H9 (cell line): ENCODE results near the gene TMEM183A. TPM values are rescaled to one million over a fixed set of nuclear protein-coding genes. Genes with fewer than 3 reads are reported as not detected.

Experiments
- DNase-seq: peaks from one replicate; pipeline ENCODE4 v3.0.0-alpha.2; 2017
- H2AFZ ChIP-seq: one replicate; pipeline ENCODE4 v1.6.1; 2013; ENCODE audit warnings: mild to moderate bottlenecking, low read length, control low read depth, moderate library complexity
- H2AK5ac ChIP-seq: 2 replicates; pipeline ENCODE4 v1.6.1; 2013; ENCODE audit warnings: low read length, control low read depth, mixed read lengths; ENCODE audit not compliant: insufficient read length
- H2BK120ac ChIP-seq: one replicate; pipeline ENCODE4 v1.6.1; 2013; ENCODE audit warnings: low read depth, mild to moderate bottlenecking, low read length, control low read depth, inconsistent platforms; ENCODE audit not compliant: poor library complexity, severe bottlenecking
- H2BK12ac ChIP-seq: 2 replicates; pipeline ENCODE4 v1.6.1; 2013; ENCODE audit warnings: low read length, control low read depth, mixed read lengths, low read depth; ENCODE audit not compliant: insufficient read length
- H2BK15ac ChIP-seq: 2 replicates; pipeline ENCODE4 v1.6.1; 2013; ENCODE audit warnings: low read depth, low read length, control low read depth
- H2BK20ac ChIP-seq: one replicate; pipeline ENCODE4 v1.6.1; 2013; ENCODE audit warnings: low read depth, mild to moderate bottlenecking, low read length, control low read depth, inconsistent platforms; ENCODE audit not compliant: poor library complexity, severe bottlenecking
- H2BK5ac ChIP-seq: 2 replicates; pipeline ENCODE4 v1.6.1; 2013; ENCODE audit warnings: low read length, control low read depth, mixed read lengths; ENCODE audit not compliant: insufficient read length
- H3K14ac ChIP-seq: 2 replicates; pipeline ENCODE4 v1.6.1; 2013; ENCODE audit warnings: low read length, control low read depth; ENCODE audit not compliant: insufficient read depth
- H3K18ac ChIP-seq: 2 replicates; pipeline ENCODE4 v1.6.1; 2013; ENCODE audit warnings: low read depth, mild to moderate bottlenecking, mixed read lengths, low read length, control low read depth; ENCODE audit not compliant: insufficient read length
- H3K23ac ChIP-seq: 2 replicates; pipeline ENCODE4 v1.6.1; 2013; ENCODE audit warnings: low read length, control low read depth, mixed read lengths, low read depth; ENCODE audit not compliant: insufficient read length
- H3K23me2 ChIP-seq: 2 replicates; pipeline ENCODE4 v1.6.1; 2013; ENCODE audit warnings: low read depth, mild to moderate bottlenecking, mixed read lengths, low read length, control low read depth; ENCODE audit not compliant: insufficient read length, poor library complexity, severe bottlenecking
- H3K27ac ChIP-seq: 2 replicates; pipeline ENCODE4 v1.5.1; 2013; ENCODE audit warnings: low read length, control low read depth, mixed read lengths, low read depth; ENCODE audit not compliant: insufficient read length
- H3K27me3 ChIP-seq: 2 replicates; pipeline ENCODE4 v1.6.1; 2013; ENCODE audit warnings: low read length, control low read depth, inconsistent platforms; ENCODE audit not compliant: insufficient read depth
- H3K4ac ChIP-seq: 2 replicates; pipeline ENCODE4 v1.6.1; 2013; ENCODE audit warnings: low read depth, mild to moderate bottlenecking, control low read depth, inconsistent platforms, low read length, moderate library complexity
- H3K4me1 ChIP-seq: 2 replicates; pipeline ENCODE4 v1.6.1; 2013; ENCODE audit warnings: low read length, control low read depth, inconsistent platforms; ENCODE audit not compliant: insufficient read depth
- H3K4me2 ChIP-seq: 2 replicates; pipeline ENCODE4 v1.6.1; 2013; ENCODE audit warnings: low read length, control low read depth, mixed read lengths; ENCODE audit not compliant: insufficient read length, insufficient read depth
- H3K56ac ChIP-seq: 2 replicates; pipeline ENCODE4 v1.6.1; 2013; ENCODE audit warnings: low read depth, mild to moderate bottlenecking, mixed read lengths, low read length, control low read depth; ENCODE audit not compliant: insufficient read length
- H3K79me1 ChIP-seq: 2 replicates; pipeline ENCODE4 v1.6.1; 2013; ENCODE audit warnings: low read depth, mild to moderate bottlenecking, moderate library complexity, low read length, control low read depth, inconsistent platforms; ENCODE audit not compliant: insufficient read depth, poor library complexity, severe bottlenecking
- H3K79me2 ChIP-seq: 2 replicates; pipeline ENCODE4 v1.6.1; 2013; ENCODE audit warnings: low read length, control low read depth, inconsistent platforms; ENCODE audit not compliant: insufficient read depth
- H3K9ac ChIP-seq: 2 replicates; pipeline ENCODE4 v1.6.1; 2013; ENCODE audit warnings: low read length, control low read depth, mixed read lengths; ENCODE audit not compliant: insufficient read length; ENCODE audit errors: extremely low read depth
- H3K9me3 ChIP-seq: one replicate; pipeline ENCODE4 v1.6.1; 2013; ENCODE audit warnings: low read depth, low read length, inconsistent platforms; ENCODE audit not compliant: control insufficient read depth
- H3T11ph ChIP-seq: one replicate; pipeline ENCODE4 v1.6.1; 2013; ENCODE audit warnings: mild to moderate bottlenecking, low read length, control low read depth, inconsistent platforms
- H4K20me1 ChIP-seq: one replicate; pipeline ENCODE4 v1.6.1; 2013; ENCODE audit not compliant: control insufficient read depth, insufficient read length, insufficient read depth
- H4K5ac ChIP-seq: 2 replicates; pipeline ENCODE4 v1.6.1; 2013; ENCODE audit warnings: low read depth, mild to moderate bottlenecking, mixed read lengths, low read length, control low read depth; ENCODE audit not compliant: insufficient read length
- H4K8ac ChIP-seq: replicated peaks from 2 replicates; pipeline ENCODE4 v1.6.1; 2013; ENCODE audit warnings: low read length, control low read depth, mixed read lengths, low read depth; ENCODE audit not compliant: insufficient read length
- H4K91ac ChIP-seq: 2 replicates; pipeline ENCODE4 v1.6.1; 2013; ENCODE audit warnings: low read depth, mild to moderate bottlenecking, moderate library complexity, mixed read lengths, low read length, control low read depth; ENCODE audit not compliant: insufficient read length
- H3K27ac Mint-ChIP-seq, 3 experiments: 2 replicates in 2 of 3; 3 replicates in 1 of 3; pipeline ENCODE4 v1.8.0; 2020 to 2021; ENCODE audit warnings: mixed read lengths in 3 of 3, mild to moderate bottlenecking in 1 of 3, moderate library complexity in 1 of 3
- H3K27me3 Mint-ChIP-seq: 2 replicates; pipeline ENCODE4 v1.8.0; 2021; ENCODE audit warnings: low read depth, mild to moderate bottlenecking, moderate library complexity, mixed read lengths
- H3K36me3 Mint-ChIP-seq, 3 experiments: 2 replicates in 2 of 3; 3 replicates in 1 of 3; pipeline ENCODE4 v1.8.0; 2020 to 2021; ENCODE audit warnings: low read depth in 3 of 3, mixed read lengths in 3 of 3; ENCODE audit not compliant: insufficient read depth in 1 of 3
- H3K4me1 Mint-ChIP-seq, 2 experiments: 2 replicates each; pipeline ENCODE4 v1.8.0; 2020; ENCODE audit warnings: mixed read lengths in 2 of 2
- H3K4me3 Mint-ChIP-seq, 2 experiments: 2 replicates in 1 of 2; 3 replicates in 1 of 2; pipeline ENCODE4 v1.8.0; 2020 to 2021; ENCODE audit warnings: mild to moderate bottlenecking in 2 of 2, mixed read lengths in 2 of 2, moderate library complexity in 1 of 2
- H3K9me3 Mint-ChIP-seq, 2 experiments: 2 replicates in 1 of 2; 3 replicates in 1 of 2; pipeline ENCODE4 v1.8.0; 2020; ENCODE audit warnings: mild to moderate bottlenecking in 2 of 2, mixed read lengths in 2 of 2, moderate library complexity in 1 of 2
- WGBS: extraction: QIAGEN DNeasy Blood & Tissue Kit; methylation state at CpG from one replicate; pipeline ENCODE4 v1.1.7; 2013; ENCODE audit warnings: missing lambda C conversion rate, low lambda C conversion rate, mixed read lengths; ENCODE audit not compliant: insufficient read length; ENCODE audit errors: extremely low coverage; 5-methylcytosine and 5-hydroxymethylcytosine counted together
- total RNA-seq: library from RNA; stranded (reverse); gene quantifications from 2 replicates; pipeline ENCODE4 v1.2.1, GENCODE V29; 2021
- TF ChIP-seq, protein P1 (sequence below): fragments of 200-600 bp; sonication (generic); conservative IDR thresholded peaks from 3 replicates; pipeline ENCODE4 v1.8.0; 2021; ENCODE audit warnings: antibody characterized with exemption, mild to moderate bottlenecking

The TMEM183A gene
- total RNA-seq, 1 experiment from 2014 or later, result 93.4 TPM

DNA sequence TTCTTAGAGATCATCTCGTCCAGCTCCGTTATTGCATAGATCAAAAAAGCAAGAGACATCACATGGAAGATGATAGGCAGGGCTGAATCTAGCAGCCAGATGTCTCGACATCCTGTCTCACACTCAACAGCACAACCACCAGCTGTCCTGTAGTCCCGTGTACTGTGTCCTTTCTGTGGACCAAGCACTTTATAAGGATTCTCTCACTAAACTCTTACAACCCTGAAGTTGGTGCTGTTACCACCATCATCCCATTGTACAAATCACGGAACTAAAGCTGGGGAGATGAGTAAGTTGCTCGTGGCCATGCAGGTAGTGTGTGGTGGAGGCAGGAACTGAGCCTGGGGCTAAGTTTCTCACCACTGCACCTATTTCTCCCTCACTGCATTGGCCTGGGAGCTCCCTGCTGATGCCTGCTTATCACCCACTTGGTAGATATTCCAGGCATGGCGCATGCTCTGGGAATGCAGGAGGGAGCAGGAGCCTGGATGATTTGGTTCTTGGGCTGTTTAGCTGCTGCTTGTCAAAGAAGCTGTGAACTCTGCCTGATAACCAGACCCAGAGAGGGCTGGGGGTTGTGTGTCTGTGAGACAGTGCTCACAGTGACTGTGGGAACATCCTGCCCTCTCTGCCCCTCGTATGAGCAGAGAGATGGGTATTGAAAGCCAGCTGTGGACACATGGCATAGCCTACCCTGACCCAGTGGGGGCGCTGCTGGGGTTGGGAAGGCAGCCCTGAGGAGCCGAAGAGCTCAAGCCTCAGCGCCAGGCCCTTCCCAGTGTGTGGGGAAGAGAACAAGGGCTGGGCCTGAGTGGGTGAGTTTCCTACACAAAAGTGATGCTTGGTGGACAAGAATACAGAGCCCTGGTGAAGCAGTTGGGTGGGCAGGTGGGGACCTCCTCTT is 32.7 kb downstream of the TMEM183A start:
- Mint-ChIP-seq H3K27me3 (peaks cover 2% of the 10 kb centered on the region), H3K9me3 (no peaks in the 10 kb centered on the region), H3K36me3 (peaks cover 1 to 24% (median 2%) of the 10 kb centered on the region in 3 experiments; a peak in 6 of 7 replicates), H3K27ac (no peak overlapping the region), H3K4me1 (peaks cover 30 to 37% of the 10 kb centered on the region in 2 experiments), H3K4me3 (no peak overlapping the region)
- H3K9me3 ChIP-seq, result no peaks in the 10 kb centered on the region
- no peaks in the 10 kb centered on the region for H4K20me1 ChIP-seq
- H3K9ac ChIP-seq, result no peak overlapping the region
- no peak overlapping the region for H4K5ac ChIP-seq
- WGBS, result no CpG with 5 or more reads among the region's 11 CpGs
- no peak overlapping the region for H3K4me2 ChIP-seq
- H2AFZ ChIP-seq, result no peak overlapping the region
- no peaks in the 10 kb centered on the region for H3K27me3 ChIP-seq
- H3T11ph ChIP-seq, result no peak overlapping the region
- no peak overlapping the region for H2AK5ac ChIP-seq
- no peak overlapping the region for H4K91ac ChIP-seq
- H2BK5ac ChIP-seq, result no peak overlapping the region
- H2BK15ac ChIP-seq, result no peak overlapping the region
- no peak overlapping the region for H3K14ac ChIP-seq
- no peak overlapping the region for H3K23ac ChIP-seq
- H2BK12ac ChIP-seq, result no peak overlapping the region
- TF ChIP-seq, protein P1, sequence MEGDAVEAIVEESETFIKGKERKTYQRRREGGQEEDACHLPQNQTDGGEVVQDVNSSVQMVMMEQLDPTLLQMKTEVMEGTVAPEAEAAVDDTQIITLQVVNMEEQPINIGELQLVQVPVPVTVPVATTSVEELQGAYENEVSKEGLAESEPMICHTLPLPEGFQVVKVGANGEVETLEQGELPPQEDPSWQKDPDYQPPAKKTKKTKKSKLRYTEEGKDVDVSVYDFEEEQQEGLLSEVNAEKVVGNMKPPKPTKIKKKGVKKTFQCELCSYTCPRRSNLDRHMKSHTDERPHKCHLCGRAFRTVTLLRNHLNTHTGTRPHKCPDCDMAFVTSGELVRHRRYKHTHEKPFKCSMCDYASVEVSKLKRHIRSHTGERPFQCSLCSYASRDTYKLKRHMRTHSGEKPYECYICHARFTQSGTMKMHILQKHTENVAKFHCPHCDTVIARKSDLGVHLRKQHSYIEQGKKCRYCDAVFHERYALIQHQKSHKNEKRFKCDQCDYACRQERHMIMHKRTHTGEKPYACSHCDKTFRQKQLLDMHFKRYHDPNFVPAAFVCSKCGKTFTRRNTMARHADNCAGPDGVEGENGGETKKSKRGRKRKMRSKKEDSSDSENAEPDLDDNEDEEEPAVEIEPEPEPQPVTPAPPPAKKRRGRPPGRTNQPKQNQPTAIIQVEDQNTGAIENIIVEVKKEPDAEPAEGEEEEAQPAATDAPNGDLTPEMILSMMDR, result peak; percentile 79
- no peaks in the 10 kb centered on the region for H3K79me1 ChIP-seq
- H3K23me2 ChIP-seq, result no peaks in the 10 kb centered on the region
- H3K18ac ChIP-seq, result no peak overlapping the region
- H3K79me2 ChIP-seq, result no peaks in the 10 kb centered on the region
- peak; percentile 81 for DNase-seq
- H3K56ac ChIP-seq, result no peak overlapping the region
- H4K8ac ChIP-seq, result no peak overlapping the region
- no peak overlapping the region for H2BK20ac ChIP-seq
- H2BK120ac ChIP-seq, result no peak overlapping the region
- H3K4ac ChIP-seq, result no peak overlapping the region
- H3K27ac ChIP-seq, result no peak overlapping the region
- H3K4me1 ChIP-seq, result peaks cover 7% of the 10 kb centered on the region; the same call in 1 of the 2 replicates
